GM21526 (cell line): ENCODE data around the gene PDS5B.
"Not testable (repeated sequence)": the region's sequence is repeated elsewhere in the genome, so short reads cannot be mapped to it uniquely, and the experiment has no call there.

Source experiments
- ATAC-seq: cut with Tn5 transposase; IDR thresholded peaks from one replicate; pipeline ENCODE4 v1.9.1; 2021; ENCODE audit warnings: moderate library complexity; ENCODE audit not compliant: unreplicated experiment, low FRiP score

The PDS5B gene

GRCh38 chr13:32723987-32724386 is 137.7 kb downstream of the PDS5B start:
- ATAC-seq, result no peak

- no peak for ATAC-seq
Measured at GRCh38 chr13:32726374-32727037, 140.3 kb downstream of the PDS5B start.

GRCh38 chr13:32728327-32728726 is 142.1 kb downstream of the PDS5B start:
- no peak for ATAC-seq

- ATAC-seq, result not testable (repeated sequence)
Measured at GRCh38 chr13:32729097-32729496, 142.8 kb downstream of the PDS5B start.

GRCh38 chr13:32731074-32731473 is 144.8 kb downstream of the PDS5B start:
- ATAC-seq, result no peak

- ATAC-seq, result no peak
Measured at GRCh38 chr13:32731576-32731975, 145.3 kb downstream of the PDS5B start.

- ATAC-seq, result no peak
Measured at GRCh38 chr13:32733690-32734089, 147.4 kb downstream of the PDS5B start.

- ATAC-seq, result no peak
Measured at GRCh38 chr13:32734511-32734910, 148.3 kb downstream of the PDS5B start.

GRCh38 chr13:32735859-32736258 is 149.6 kb downstream of the PDS5B start:
- ATAC-seq, result no peak

- no peak for ATAC-seq
Measured at GRCh38 chr13:32736648-32737047, 150.4 kb downstream of the PDS5B start.

GRCh38 chr13:32737111-32737571 is 150.9 kb downstream of the PDS5B start:
- peak; percentile 42 for ATAC-seq

GRCh38 chr13:32737679-32738078 is 151.4 kb downstream of the PDS5B start:
- ATAC-seq, result no peak

- ATAC-seq, result no peak
Measured at GRCh38 chr13:32745509-32745908, 159.3 kb downstream of the PDS5B start.

- no peak for ATAC-seq
Measured at GRCh38 chr13:32746474-32746873, 160.2 kb downstream of the PDS5B start.

GRCh38 chr13:32748305-32748704 is 162.1 kb downstream of the PDS5B start:
- ATAC-seq, result no peak

- ATAC-seq, result no peak
Measured at GRCh38 chr13:32751340-32751739, 165.1 kb downstream of the PDS5B start.

GRCh38 chr13:32752311-32752710 is 166.1 kb downstream of the PDS5B start:
- no peak for ATAC-seq

GRCh38 chr13:32752997-32753606 is 166.8 kb downstream of the PDS5B start:
- ATAC-seq, result no peak

- ATAC-seq, result no peak
Measured at GRCh38 chr13:32754179-32754578, 167.9 kb downstream of the PDS5B start.

GRCh38 chr13:32759152-32759551 is 172.9 kb downstream of the PDS5B start:
- ATAC-seq, result no peak

GRCh38 chr13:32761472-32761871 is 175.2 kb downstream of the PDS5B start:
- ATAC-seq, result no peak

- ATAC-seq, result no peak
Measured at GRCh38 chr13:32779119-32779518, 192.9 kb downstream of the PDS5B start.
